ENCODE measurements around the gene GOLGA8M. TPM values are rescaled to one million over a fixed set of nuclear protein-coding genes. Genes with fewer than 3 reads are reported as not detected.
"Not testable (repeated sequence)": the region's sequence is repeated elsewhere in the genome, so short reads cannot be mapped to it uniquely, and the experiment has no call there.

The GOLGA8M gene
- polyA plus RNA-seq, 2 of the 4 experiments (the other 2 are of a cell fraction): 0.27 to 0.52 TPM

GRCh38 chr15:28726102-28726501, 13.9 kb upstream of the GOLGA8M start:
- FAIRE-seq (no peak), DNase-seq (ENCODE audit: low read depth in 1 of 2, low spot score in 1 of 2) (no peak), ATAC-seq (no peak)
- 88% methylated on average over 17 of the region's 17 CpGs for WGBS (ENCODE audit: missing lambda C conversion rate)
- no peak overlapping the region for H3K27ac ChIP-seq
- no peaks in the 10 kb centered on the region for H3K4me1 ChIP-seq
- CTCF ChIA-PET: interaction anchor here (0.7 kb wide), 1 partner anchor 410 kb away, joined by 3 read pairs; no protein-coding TSS in a partner anchor
- H3K4me3 ChIP-seq: no peak overlapping the region
- POLR2A ChIA-PET: no interaction called here
- H3K4me2 ChIP-seq: no peak overlapping the region
- TF ChIP-seq MAFK (IDR thresholded peaks at IDR 0.05; ENCODE audit: partially characterized antibody) (no peak), TP53 (CRISPR knock-in tag; IDR thresholded peaks at IDR 0.05) (no peak), SMC3 (IDR thresholded peaks at IDR 0.05) (no peak), RNF2 (IDR thresholded peaks at IDR 0.05; ENCODE audit: borderline replicate concordance, low read depth) (no peak), RCOR1 (IDR thresholded peaks at IDR 0.05; ENCODE audit: low read depth, low read length) (no peak), CHD4 (IDR thresholded peaks at IDR 0.05; ENCODE audit: borderline replicate concordance) (no peak), HOXA7 (CRISPR knock-in tag; IDR thresholded peaks at IDR 0.05) (no peak), ZSCAN20 (CRISPR knock-in tag; IDR thresholded peaks at IDR 0.05) (no peak)
- no peaks in the 10 kb centered on the region for H3K9me3 ChIP-seq

DNA sequence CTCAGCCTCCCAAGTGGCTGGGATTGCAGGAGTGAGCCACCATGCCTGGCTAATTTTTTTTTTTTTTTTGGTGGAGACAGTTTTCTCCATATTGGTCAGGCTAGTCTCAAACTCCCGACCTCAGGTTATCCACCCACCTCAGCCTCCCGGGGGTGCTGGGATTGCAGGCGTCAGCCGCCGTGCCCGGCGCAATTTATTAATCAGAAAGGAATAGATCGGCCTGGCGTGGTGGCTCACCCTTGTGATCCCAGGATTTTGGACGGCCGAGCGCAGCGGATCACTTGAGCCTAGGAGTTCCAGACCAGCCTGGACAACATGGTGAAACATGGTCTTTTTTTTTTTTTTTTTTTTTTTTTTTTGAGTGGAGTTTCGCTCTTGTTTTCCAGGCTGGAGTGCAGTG, 13.3 kb upstream of the GOLGA8M start:
- Histone ChIP-seq H3K27ac (no peak overlapping the region), H3K4me1 (no peaks in the 10 kb centered on the region), H3K4me2 (no peak overlapping the region), H3K9me3 (no peaks in the 10 kb centered on the region), H3K4me3 (no peak overlapping the region)
- ATAC-seq (no peak), FAIRE-seq (no peak), DNase-seq (ENCODE audit: low read depth in 1 of 2, low spot score in 1 of 2) (no peak)
- CTCF ChIA-PET: no interaction called here
- TF ChIP-seq HES2 (IDR thresholded peaks at IDR 0.05) (no peak), KDM1A (IDR thresholded peaks at IDR 0.05; ENCODE audit: low read depth) (no peak), PHF8 (IDR thresholded peaks at IDR 0.05; ENCODE audit: borderline replicate concordance, low read depth) (no peak), ZC3H11A (IDR thresholded peaks at IDR 0.05) (no peak), CEBPB (IDR thresholded peaks at IDR 0.05) (no peak), FOSL2 (IDR thresholded peaks at IDR 0.05) (no peak), FOSL2 (CRISPR knock-in tag; IDR thresholded peaks at IDR 0.05) (no peak), GATA3 (IDR thresholded peaks at IDR 0.05; ENCODE audit: borderline replicate concordance) (no peak), ZSCAN20 (CRISPR knock-in tag; IDR thresholded peaks at IDR 0.05) (no peak), MAZ (IDR thresholded peaks at IDR 0.05; ENCODE audit: borderline replicate concordance, low read depth, low read length) (no peak)
- 92% methylated on average over 14 of the region's 14 CpGs for WGBS (ENCODE audit: missing lambda C conversion rate)
- POLR2A ChIA-PET: no interaction called here

- H3K4me3 ChIP-seq; DNase-seq (ENCODE audit: low read depth in 1 of 2, low spot score in 1 of 2); POLR2A ChIA-PET; CTCF ChIA-PET; ATAC-seq; H3K9me3 ChIP-seq; H3K4me1 ChIP-seq; H3K4me2 ChIP-seq; FAIRE-seq; H3K27ac ChIP-seq: not testable (repeated sequence)
- 53% methylated on average over 4 of the region's 5 CpGs for WGBS (ENCODE audit: missing lambda C conversion rate)
Observed at GRCh38 chr15:28723986-28724385, 11.8 kb upstream of the GOLGA8M start.

GRCh38 chr15:28719626-28720025, 7.4 kb upstream of the GOLGA8M start:
- H3K4me1 ChIP-seq; DNase-seq (ENCODE audit: low read depth in 1 of 2, low spot score in 1 of 2); H3K9me3 ChIP-seq; H3K27ac ChIP-seq; H3K4me3 ChIP-seq; CTCF ChIA-PET; ATAC-seq; H3K4me2 ChIP-seq; POLR2A ChIA-PET; FAIRE-seq: not testable (repeated sequence)
- 64% methylated on average over 4 of the region's 4 CpGs for whole genome bisulfite sequencing (ENCODE audit: missing lambda C conversion rate)

DNA sequence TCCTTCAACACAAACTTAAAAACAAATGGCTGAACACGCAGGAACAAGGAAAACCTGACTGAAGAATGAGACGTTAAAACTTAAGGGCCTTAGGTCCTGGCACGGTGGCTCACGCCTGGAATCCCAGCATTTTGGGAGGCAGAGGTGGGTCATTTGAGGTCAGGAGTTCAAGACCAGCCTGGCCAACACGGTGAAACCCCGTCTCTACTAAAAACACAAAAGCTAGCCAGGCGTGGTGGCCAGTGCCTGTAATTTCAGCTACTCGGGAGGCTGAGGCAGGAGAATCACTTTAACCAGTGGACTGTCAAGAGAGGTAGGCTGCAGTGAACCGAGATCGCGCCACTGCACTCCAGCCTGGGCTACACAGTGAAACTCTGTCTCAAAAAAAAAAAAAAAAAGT, 6.4 kb upstream of the GOLGA8M start:
- H3K4me1 ChIP-seq; POLR2A ChIA-PET; H3K9me3 ChIP-seq; CTCF ChIA-PET; FAIRE-seq; DNase-seq (ENCODE audit: low read depth in 1 of 2, low spot score in 1 of 2); H3K4me3 ChIP-seq; H3K27ac ChIP-seq; H3K4me2 ChIP-seq; ATAC-seq: not testable (repeated sequence)
- WGBS (ENCODE audit: missing lambda C conversion rate): 78% methylated on average over 11 of the region's 11 CpGs

Measured in A549 (cell line).